PC-9 (cell line): ENCODE results near the gene ESR1.

Experiments
- EZH2 ChIP-seq: fragments of 200-600 bp; sonication (generic); IDR thresholded peaks from 2 replicates; pipeline ENCODE4 v1.8.0; 2017; ENCODE audit warnings: antibody characterized with exemption, low read depth
- TF ChIP-seq, protein P1 (sequence below): fragments of 200-600 bp; sonication (generic); conservative IDR thresholded peaks from 2 replicates; pipeline ENCODE4 v1.6.1; 2017; ENCODE audit warnings: mixed run types, antibody characterized with exemption, mild to moderate bottlenecking, moderate library complexity

DNA sequence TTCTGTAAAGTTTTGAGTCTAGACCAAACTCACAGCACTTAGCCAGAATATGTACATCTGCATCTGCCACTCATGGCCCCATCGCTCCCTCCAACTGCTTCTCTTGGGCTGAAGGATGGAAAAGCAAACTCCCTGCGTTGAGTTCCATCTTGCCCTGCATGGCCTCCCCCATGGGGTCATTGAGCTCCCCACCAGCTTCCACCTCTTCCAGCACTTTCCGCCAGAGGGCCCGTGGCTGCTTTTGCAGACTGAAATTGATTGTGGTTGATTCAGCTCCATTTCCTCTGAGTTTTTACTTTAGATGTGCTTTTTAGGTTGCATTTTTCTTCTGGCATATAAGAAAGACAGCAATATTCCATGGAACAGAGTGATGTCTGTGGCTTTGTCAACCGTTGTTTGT lies 263.1 kb downstream of the ESR1 start:
- TF ChIP-seq, protein P1, sequence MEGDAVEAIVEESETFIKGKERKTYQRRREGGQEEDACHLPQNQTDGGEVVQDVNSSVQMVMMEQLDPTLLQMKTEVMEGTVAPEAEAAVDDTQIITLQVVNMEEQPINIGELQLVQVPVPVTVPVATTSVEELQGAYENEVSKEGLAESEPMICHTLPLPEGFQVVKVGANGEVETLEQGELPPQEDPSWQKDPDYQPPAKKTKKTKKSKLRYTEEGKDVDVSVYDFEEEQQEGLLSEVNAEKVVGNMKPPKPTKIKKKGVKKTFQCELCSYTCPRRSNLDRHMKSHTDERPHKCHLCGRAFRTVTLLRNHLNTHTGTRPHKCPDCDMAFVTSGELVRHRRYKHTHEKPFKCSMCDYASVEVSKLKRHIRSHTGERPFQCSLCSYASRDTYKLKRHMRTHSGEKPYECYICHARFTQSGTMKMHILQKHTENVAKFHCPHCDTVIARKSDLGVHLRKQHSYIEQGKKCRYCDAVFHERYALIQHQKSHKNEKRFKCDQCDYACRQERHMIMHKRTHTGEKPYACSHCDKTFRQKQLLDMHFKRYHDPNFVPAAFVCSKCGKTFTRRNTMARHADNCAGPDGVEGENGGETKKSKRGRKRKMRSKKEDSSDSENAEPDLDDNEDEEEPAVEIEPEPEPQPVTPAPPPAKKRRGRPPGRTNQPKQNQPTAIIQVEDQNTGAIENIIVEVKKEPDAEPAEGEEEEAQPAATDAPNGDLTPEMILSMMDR = no peak
- TF ChIP-seq EZH2 = no peak
